Measurements from ENCODE around the gene EVA1C. TPM values are rescaled to one million over a fixed set of nuclear protein-coding genes. Genes with fewer than 3 reads are reported as not detected.
"Not testable (repeated sequence)": the region's sequence is repeated elsewhere in the genome, so short reads cannot be mapped to it uniquely, and the experiment has no call there.

Gene EVA1C
- polyA plus RNA-seq, 1 donor (not counting 4 experiments of a cell fraction or from before 2014, with no cell fraction given): 15.3 TPM

- Histone ChIP-seq H2AFZ (ENCODE audit: control insufficient read depth, low read length) (no peak overlapping the region), H3K9ac (ENCODE audit: control insufficient read depth, extremely low read depth, insufficient read depth, low read length) (no peak overlapping the region), H3K4me2 (ENCODE audit: control insufficient read depth, extremely low read depth, insufficient read depth, low read depth, low read length) (no peak overlapping the region), H3K4me1 (ENCODE audit: control insufficient read depth, extremely low read depth, insufficient read depth, low read length) (peaks cover 31% of the 10 kb centered on the region), H3K36me3 (ENCODE audit: control insufficient read depth in 2 of 2, extremely low read depth in 1 of 2, insufficient read depth in 2 of 2, low read length in 2 of 2) (peaks cover 7 to 36% of the 10 kb centered on the region in 2 experiments), H3K9me1 (ENCODE audit: control insufficient read depth, extremely low read depth, insufficient read depth, low read length) (peaks cover 3% of the 10 kb centered on the region), H3K4me3 (ENCODE audit: control insufficient read depth in 2 of 3, extremely low read depth in 1 of 3, insufficient read depth in 2 of 3, low read depth in 1 of 3, low read length in 3 of 3) (no peak overlapping the region), H3K27me3 (ENCODE audit: control insufficient read depth, extremely low read depth, insufficient read depth, low read length) (no peaks in the 10 kb centered on the region), H4K20me1 (ENCODE audit: control insufficient read depth, extremely low read depth, insufficient read depth, low read length) (peaks cover 11% of the 10 kb centered on the region), H3K27ac (ENCODE audit: control insufficient read depth, insufficient read depth, low read length) (no peak overlapping the region), H3K79me2 (ENCODE audit: control insufficient read depth, insufficient read depth, low read length) (peaks cover 79% of the 10 kb centered on the region), H3K9me3 (ENCODE audit: control insufficient read depth, low read depth, low read length) (no peaks in the 10 kb centered on the region)
- TF ChIP-seq EZH2 (IDR thresholded peaks at IDR 0.05; ENCODE audit: low read length) (no peak), CTCF (optimal IDR thresholded peaks at IDR 0.05 in 1 of 3, IDR thresholded peaks at IDR 0.05 in 1 of 3, conservative IDR thresholded peaks at IDR 0.05 in 1 of 3; ENCODE audit: extremely low read depth in 1 of 3, insufficient read depth in 2 of 3, low read length in 3 of 3) (no peak)
- DNase-seq (ENCODE audit: low read depth, low spot score) (no peak), FAIRE-seq (no peak)
- dilution Hi-C loops (cut with MboI; ENCODE audit: extremely low pct_ligation_motif_present, low sequenced_read_pairs): no loop called here
Observed at GRCh38 chr21:32388306-32388705, 24.2 kb upstream of the EVA1C start.

- peaks cover 35% of the 10 kb centered on the region for H3K4me1 ChIP-seq (ENCODE audit: control insufficient read depth, extremely low read depth, insufficient read depth, low read length)
- dilution Hi-C loops (cut with MboI; ENCODE audit: extremely low pct_ligation_motif_present, low sequenced_read_pairs): no loop called here
- no peak overlapping the region for H3K27ac ChIP-seq (ENCODE audit: control insufficient read depth, insufficient read depth, low read length)
- no peaks in the 10 kb centered on the region for H3K9me3 ChIP-seq (ENCODE audit: control insufficient read depth, low read depth, low read length)
- H3K27me3 ChIP-seq (ENCODE audit: control insufficient read depth, extremely low read depth, insufficient read depth, low read length): no peaks in the 10 kb centered on the region
- peak overlapping the region; percentile 25 for H3K4me2 ChIP-seq (ENCODE audit: control insufficient read depth, extremely low read depth, insufficient read depth, low read depth, low read length)
- peaks cover 6 to 27% of the 10 kb centered on the region in 2 experiments for H3K36me3 ChIP-seq (ENCODE audit: control insufficient read depth in 2 of 2, extremely low read depth in 1 of 2, insufficient read depth in 2 of 2, low read length in 2 of 2)
- no peak overlapping the region for H2AFZ ChIP-seq (ENCODE audit: control insufficient read depth, low read length)
- peaks cover 69% of the 10 kb centered on the region for H3K79me2 ChIP-seq (ENCODE audit: control insufficient read depth, insufficient read depth, low read length)
- DNase-seq (ENCODE audit: low read depth, low spot score): no peak
- TF ChIP-seq CTCF (optimal IDR thresholded peaks at IDR 0.05 in 1 of 3, IDR thresholded peaks at IDR 0.05 in 1 of 3, conservative IDR thresholded peaks at IDR 0.05 in 1 of 3; ENCODE audit: extremely low read depth in 1 of 3, insufficient read depth in 2 of 3, low read length in 3 of 3): no peak
- no peak for TF ChIP-seq EZH2 (IDR thresholded peaks at IDR 0.05; ENCODE audit: low read length)
- peaks cover 3% of the 10 kb centered on the region for H3K9me1 ChIP-seq (ENCODE audit: control insufficient read depth, extremely low read depth, insufficient read depth, low read length)
- H3K9ac ChIP-seq (ENCODE audit: control insufficient read depth, extremely low read depth, insufficient read depth, low read length): no peak overlapping the region
- FAIRE-seq: no peak
- H4K20me1 ChIP-seq (ENCODE audit: control insufficient read depth, extremely low read depth, insufficient read depth, low read length): peaks cover 11% of the 10 kb centered on the region
- no peak overlapping the region for H3K4me3 ChIP-seq (ENCODE audit: control insufficient read depth in 2 of 3, extremely low read depth in 1 of 3, insufficient read depth in 2 of 3, low read depth in 1 of 3, low read length in 3 of 3)
Observed at GRCh38 chr21:32389337-32390015, 23.0 kb upstream of the EVA1C start.

- dilution Hi-C loops (cut with MboI; ENCODE audit: extremely low pct_ligation_motif_present, low sequenced_read_pairs): not testable (repeated sequence)
- H3K4me1 ChIP-seq (ENCODE audit: control insufficient read depth, extremely low read depth, insufficient read depth, low read length): peaks cover 35% of the 10 kb centered on the region
Observed at GRCh38 chr21:32390537-32391224, 21.8 kb upstream of the EVA1C start.

More at GRCh38 chr21:32390537-32391224, 21.8 kb upstream of the EVA1C start:
- H3K9ac ChIP-seq (ENCODE audit: control insufficient read depth, extremely low read depth, insufficient read depth, low read length); FAIRE-seq; H2AFZ ChIP-seq (ENCODE audit: control insufficient read depth, low read length); H3K9me1 ChIP-seq (ENCODE audit: control insufficient read depth, extremely low read depth, insufficient read depth, low read length); H3K9me3 ChIP-seq (ENCODE audit: control insufficient read depth, low read depth, low read length); H3K27me3 ChIP-seq (ENCODE audit: control insufficient read depth, extremely low read depth, insufficient read depth, low read length); DNase-seq (ENCODE audit: low read depth, low spot score); H3K4me3 ChIP-seq (ENCODE audit: control insufficient read depth in 2 of 3, extremely low read depth in 1 of 3, insufficient read depth in 2 of 3, low read depth in 1 of 3, low read length in 3 of 3); H3K4me2 ChIP-seq (ENCODE audit: control insufficient read depth, extremely low read depth, insufficient read depth, low read depth, low read length); H3K27ac ChIP-seq (ENCODE audit: control insufficient read depth, insufficient read depth, low read length): not testable (repeated sequence)
- peaks cover 62% of the 10 kb centered on the region for H3K79me2 ChIP-seq (ENCODE audit: control insufficient read depth, insufficient read depth, low read length)
- peaks cover 11% of the 10 kb centered on the region for H4K20me1 ChIP-seq (ENCODE audit: control insufficient read depth, extremely low read depth, insufficient read depth, low read length)
- peaks cover 6 to 27% of the 10 kb centered on the region in 2 experiments for H3K36me3 ChIP-seq (ENCODE audit: control insufficient read depth in 2 of 2, extremely low read depth in 1 of 2, insufficient read depth in 2 of 2, low read length in 2 of 2)

Measured in keratinocyte (primary cell).